Middle frontal gyrus (tissue), 1 donor: Measurements from ENCODE around the gene GMPS.
"Not testable (repeated sequence)": the region's sequence is repeated elsewhere in the genome, so short reads cannot be mapped to it uniquely, and the experiment has no call there.

Source experiments
- DNase-seq: peaks from one replicate; pipeline ENCODE4 v3.0.0-alpha.2; 2015; ENCODE audit warnings: low spot score; ENCODE audit errors: extremely low spot score

The GMPS gene

DNA sequence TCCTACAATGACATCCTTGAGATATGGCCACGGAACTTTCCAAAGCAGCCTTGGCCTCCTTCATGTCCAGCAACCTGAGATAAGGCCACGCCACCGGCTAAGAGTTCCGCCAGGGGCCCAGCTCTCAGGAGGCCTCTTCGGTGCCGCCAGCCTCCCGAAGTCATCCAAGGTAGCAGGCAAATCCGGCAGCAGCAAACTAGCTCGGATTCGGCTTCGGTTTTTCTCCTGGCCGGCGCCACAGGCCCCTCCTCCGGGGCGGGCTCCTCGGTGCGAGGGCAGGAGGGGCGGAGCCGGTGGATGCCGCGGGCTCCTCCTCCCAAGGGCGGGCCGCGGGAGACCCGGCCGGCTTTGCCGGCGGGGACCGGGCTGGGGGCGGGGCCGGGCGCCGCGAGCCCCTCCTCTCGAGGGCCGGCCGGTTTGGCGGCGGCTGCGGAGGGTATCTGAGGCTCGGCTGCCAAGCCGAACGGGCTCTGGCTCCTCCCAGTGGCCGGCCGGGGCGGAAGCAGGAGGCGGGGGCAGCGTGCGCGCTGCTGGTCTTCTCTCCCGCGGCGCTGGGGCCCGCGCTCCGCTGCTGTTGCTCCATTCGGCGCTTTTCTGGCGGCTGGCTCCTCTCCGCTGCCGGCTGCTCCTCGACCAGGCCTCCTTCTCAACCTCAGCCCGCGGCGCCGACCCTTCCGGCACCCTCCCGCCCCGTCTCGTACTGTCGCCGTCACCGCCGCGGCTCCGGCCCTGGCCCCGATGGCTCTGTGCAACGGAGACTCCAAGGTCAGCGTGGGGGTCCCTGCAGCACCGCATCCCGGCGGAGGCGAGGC lies at the start of gene GMPS:
Gene GMPS (plus strand): TSS at position 518 of the 812 bp plus-strand sequence. CDS start 221 bp downstream, at position 739.
- peak; percentile 91 for DNase-seq

DNA sequence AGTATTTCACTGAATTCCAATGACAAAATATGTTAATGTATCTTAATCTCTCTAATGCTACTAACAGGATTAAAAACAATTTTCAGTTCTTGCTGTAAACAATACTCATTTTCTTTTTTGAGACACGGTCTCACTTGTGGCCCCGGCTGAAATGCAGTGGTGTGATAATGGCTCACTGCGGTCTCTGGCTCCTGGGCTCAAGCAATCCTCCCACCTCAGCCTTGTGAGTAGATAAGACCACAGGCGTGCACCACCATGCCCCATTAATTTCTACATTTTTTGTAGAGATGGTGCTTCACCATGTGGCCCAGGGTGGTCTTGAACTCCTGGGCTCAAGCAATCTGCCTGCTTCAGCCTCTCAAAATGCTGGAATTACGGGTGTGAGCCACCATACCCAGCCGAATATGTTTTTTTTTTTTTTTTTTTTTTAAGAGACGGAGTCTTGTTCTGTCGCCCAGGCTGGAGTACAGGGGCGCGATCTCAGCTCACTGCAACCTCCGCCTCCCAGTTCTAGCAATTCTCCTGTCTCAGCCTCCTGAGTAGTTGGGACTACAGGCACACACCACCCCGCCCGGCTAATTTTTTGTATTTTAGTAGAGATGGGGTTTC lies 41.9 kb upstream of the GMPS start:
- DNase-seq, result not testable (repeated sequence)

DNA sequence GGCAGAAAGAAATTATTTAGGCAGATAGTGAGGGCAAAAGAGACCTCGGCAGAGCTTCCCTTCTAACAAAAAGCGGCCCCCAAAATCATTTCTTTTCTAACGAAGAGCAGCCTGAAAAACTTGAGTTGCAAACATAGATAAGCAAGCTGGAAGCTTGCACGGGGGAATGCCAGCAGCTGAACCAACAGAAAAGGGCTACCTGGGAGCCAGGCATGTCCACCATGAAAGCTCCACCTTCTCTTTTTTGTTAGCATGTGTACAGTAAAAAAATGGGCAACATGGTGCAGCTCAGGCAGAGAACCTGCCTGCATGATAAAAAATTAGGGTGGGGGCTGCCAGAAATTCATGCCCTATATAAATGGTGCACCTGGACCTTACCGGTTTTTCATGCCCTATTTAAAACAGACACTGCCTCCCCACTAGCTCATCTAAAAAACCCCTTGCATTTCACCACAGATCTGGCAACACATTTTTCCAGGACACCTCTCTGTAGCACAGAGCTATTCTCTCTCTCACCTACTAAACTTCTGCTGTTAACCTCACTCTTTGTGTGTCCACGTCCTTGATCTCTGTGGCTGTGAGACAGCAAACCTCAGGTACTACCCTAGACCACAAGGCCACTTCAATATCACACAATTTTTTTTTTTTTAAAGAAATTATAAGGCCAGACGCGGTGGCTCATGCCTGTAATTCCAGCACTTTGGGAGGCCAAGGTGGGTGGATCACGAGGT lies 34.9 kb upstream of the GMPS start:
- DNase-seq, result no peak

DNA sequence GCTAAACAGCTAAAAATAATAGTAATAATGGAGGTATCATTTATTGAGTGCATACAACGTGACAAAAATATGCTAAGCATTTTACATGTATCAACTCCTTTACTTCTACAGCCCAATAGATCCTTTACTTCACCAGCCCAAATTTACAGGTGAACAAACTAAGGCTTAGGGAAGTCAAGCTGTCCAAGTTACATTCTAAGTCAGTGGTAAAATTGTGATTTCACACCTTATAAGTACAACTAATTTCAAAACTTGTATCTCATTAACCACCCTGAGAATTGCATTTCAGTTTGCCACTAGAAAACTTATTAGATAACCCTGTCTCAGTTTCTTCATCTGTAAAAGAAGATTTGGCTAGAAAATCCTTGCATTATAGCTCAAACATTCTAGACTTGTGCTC lies 26.9 kb upstream of the GMPS start:
- no peak for DNase-seq

DNA sequence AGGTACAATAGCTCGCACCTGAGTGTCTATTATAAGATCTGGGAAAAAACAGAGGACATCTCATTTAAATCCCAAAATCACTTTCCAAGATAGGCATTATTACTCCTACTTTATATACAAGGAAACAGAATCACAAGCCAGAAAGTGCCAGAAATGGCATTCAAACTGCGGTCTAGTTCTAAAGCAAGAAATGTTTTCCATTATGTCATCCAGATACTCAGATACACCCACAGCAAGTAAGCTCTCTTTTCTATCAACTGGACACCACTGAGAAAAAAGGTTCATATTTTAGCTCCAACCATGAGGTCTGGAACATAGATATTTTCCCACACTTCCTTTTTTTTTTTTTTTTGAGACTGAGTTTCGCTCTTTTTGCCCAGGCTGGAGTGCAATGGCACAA lies 24.3 kb upstream of the GMPS start:
- DNase-seq, result no peak

DNA sequence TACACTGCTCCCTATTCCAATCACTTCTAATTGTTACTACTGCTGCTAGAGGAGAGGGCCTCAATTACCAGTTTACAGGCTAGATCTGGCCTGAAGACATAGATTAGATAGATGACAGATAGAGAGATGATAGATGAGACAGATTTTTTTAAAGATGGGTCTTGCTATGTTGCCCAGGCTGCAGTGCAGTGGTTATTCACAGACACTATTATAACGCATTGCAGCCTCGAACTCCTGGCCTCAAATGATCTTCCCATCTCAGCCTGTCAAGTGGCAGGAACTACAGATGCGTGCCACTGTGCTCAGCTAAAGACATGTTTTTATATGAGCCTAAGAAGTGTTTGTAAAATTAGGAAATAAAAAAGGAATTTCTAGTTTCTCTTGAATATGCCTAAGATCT lies 22.5 kb upstream of the GMPS start:
- no peak for DNase-seq

DNA sequence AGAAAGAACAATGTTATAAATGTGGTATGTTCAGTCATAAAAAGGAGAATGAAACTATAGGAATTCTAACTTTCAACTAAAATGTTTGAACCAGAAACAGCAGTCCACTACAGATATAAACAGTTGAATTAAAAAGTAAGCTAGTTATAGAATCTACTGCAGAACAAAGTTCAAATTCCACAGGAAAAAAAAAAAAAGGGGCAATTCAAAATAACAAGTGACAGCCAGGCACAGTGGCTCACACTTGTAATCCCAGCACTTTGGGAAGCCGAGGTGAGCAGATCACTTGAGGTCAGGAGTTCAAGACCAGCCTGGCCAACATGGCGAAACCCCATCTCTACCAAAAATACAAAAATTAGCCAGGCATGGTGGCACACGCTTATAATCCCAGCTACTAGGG lies 21.0 kb upstream of the GMPS start:
- not testable (repeated sequence) for DNase-seq

DNA sequence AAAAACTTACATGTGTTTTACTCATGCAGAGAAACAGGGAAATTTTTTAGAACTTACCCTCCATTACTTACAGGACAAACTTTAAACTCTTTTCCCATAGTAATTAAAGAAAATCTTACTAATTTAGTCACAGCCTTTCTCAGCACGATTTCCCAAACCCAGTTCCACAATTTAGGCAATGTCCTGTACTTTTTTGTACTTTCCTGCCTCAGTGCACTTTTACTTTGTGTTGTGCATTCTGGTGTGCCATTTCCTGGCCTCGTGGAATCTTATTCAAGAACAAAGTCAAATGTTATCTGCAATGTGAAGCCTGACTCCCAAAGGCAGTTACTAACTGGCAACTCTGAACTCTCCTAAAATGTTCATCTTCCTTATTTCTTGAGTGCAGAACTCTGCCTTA lies 18.1 kb upstream of the GMPS start:
- DNase-seq, result no peak

DNA sequence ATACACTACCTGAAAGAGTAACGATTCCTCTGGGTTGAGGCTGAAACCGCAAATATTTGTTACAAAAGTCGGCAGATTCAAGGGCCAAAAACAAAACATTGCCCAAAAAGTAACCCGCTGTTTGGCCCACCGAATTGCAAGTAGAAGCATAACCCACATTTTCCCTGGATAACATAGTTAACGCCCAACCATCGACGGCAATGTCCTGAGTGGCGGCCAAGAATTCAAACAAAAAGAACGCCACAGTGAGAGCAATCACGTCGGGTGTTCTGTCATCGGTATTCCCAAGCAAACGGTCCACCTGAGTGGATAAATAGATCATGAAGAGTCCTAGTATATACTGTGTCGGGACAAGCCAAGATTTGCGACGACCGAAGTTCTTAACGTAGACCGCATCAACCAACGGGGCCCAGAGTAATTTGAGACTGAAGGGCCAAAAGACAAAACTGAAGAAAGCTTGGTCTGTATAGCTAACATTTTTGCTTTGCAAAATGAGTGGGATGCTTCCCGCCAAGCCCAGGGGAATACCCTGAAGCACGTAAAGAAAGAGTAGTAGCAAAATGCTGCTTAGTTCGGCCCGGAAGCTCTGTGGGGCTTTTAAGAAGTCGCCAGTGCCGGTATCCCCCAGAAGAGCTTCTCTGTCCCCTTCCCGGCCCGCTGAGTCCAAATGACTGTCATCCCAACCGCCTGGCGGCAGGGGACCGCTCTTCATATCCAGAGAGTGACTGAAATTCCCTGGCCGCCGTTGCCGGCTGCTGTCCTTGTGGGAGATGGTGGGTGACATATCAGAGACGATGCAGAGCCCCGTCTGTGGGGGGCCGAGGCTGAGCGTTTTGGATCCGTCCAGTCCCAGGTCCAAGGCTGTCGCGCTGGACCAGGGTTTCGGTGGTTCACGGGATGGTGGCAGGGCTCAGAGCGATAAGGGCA lies 17.0 kb upstream of the GMPS start:
- DNase-seq, result no peak

DNA sequence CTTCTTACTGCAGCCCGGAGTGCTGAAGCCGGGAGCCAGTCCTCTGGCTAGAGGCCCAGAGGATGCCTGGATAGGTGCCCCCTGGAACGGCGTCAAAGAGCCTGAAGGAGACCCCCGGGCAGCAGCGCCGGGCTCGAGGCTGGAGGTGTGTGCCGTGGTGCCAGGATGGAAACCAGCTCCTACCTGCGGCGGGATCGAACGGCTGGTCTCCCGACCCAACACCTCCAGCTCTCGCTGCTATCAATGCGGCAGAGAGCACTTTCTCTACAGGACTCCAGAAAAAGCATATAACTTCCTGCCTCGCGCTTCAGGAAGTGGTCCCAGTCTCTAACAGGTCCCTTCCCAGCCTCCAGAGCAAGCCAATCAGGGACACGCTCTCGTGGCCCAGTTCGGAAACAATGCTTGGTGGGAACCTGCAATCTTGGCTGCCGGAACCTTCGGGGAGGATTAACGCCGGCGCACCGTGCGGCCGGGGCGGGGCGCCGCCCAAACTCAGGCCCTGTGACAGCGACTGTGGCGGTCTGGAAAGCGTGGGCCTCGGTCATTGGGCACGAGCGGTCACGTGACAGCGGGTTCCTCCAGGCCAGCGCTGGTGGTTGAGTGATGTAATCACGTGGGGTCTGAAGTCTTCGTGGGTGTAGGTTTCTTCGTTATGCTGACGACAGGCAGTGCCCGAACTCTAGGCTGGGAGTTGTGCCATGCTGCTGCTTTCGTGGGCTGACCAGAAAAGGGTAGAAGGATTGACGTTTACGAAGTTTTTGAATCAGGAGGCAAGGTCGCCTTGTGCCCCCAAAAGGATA lies 16.1 kb upstream of the GMPS start, which contains the start of gene SLC33A1:
Gene SLC33A1 (minus strand): TSS at position 287 of the 800 bp plus-strand sequence. CDS start 430 bp downstream, outside the sequence.
- DNase-seq, result peak; percentile 98

DNA sequence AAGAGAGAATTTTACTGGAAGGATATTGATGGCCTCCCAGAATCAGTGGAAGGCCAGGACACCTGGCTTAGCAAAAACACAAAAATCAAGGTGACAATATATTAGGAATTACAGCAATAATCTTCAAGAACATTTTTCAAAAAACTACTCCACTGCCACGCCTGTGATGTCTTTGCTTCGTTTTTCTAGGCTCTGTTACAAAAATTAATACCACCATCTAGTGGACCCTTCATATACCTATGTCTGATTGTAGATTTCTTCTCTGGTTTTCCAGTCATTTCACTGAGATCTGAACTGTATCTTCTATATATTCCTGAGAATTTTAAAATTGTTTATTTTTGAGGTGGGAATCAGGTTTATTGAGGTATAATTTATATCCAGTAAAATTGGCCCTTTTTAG lies 10.6 kb upstream of the GMPS start:
- DNase-seq, result no peak

DNA sequence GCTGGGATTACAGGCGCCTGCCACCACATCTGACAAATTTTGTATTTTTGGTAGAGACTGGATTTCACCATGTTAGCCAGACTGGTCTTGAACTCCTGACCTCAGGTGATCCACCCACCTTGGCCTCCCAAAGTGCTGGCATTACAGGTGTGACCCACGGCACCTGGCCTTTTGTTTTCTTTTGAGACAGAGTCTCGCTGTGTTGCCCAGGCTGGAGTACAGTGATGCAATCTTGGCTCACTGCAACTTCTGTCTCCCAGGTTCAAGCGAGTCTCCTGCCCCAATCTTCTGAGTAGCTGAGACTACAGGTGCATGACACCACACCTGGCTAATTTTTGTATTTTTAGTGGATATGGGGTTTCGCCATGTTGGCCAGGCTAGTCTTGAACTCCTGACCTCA lies 10.0 kb upstream of the GMPS start:
- DNase-seq, result not testable (repeated sequence)

DNA sequence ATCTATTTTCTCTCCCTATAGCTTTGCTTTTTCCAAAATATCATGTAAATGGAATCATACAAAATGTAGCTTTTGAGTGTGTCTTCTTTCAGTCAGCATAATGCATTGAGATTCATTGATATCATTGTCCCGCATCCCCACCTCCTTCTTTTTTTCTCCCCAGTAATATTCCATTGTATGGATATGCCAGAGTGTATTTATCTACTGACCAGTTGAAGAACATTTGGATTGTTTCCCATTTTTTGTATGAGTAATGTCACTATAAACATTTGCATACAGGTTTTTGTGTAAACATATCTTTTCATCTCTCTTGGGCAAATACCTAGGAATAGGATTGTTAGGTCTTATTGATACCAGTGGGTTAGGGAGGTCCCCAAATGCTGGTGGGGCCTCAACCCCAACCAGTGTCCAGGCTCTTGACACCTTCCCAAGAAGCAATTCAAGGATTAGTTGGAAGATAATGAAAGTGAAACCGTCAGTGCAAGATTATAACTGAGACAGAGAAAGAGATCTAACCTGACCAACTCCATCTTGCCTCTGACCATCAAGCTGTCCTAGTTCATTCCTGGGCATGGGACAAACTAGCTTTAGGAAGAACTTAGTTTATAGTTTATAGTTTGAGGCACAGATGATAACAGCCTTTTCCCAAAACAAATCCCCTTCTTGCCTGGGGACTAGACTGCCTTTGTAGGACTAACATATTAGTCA lies 8.8 kb upstream of the GMPS start:
- DNase-seq, result no peak

DNA sequence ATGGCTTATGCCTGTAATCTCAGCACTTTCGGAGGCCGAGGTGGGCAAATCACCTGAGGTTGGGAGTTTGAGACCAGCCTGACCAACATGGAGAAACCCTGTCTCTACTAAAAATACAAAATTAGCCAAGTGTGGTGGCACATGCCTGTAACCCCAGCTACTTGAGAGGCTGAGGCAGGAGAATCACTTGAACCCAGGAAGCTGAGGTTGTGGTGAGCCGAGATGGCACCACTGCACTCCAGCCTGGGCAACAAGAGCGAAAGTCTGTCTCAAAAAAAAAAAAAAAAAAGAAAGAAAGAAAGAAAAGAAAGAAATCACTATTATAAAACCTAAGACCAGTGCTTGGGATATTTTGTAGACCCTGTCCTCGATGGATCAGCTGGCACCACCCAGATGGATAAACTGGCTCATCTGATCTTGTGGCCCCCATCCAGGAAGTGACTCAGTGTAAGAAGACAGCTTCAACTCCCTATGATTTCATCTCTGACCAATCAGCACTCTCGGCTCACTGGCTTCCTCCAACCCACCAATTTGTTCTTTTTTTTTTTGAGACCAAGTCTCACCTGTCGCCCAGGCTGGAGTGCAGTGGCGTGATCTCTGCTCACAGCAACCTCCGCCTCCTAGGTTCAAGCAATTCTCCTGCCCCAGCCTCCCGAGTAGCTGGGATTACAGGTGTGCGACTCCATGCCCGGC lies 8.0 kb upstream of the GMPS start:
- DNase-seq, result not testable (repeated sequence)

DNA sequence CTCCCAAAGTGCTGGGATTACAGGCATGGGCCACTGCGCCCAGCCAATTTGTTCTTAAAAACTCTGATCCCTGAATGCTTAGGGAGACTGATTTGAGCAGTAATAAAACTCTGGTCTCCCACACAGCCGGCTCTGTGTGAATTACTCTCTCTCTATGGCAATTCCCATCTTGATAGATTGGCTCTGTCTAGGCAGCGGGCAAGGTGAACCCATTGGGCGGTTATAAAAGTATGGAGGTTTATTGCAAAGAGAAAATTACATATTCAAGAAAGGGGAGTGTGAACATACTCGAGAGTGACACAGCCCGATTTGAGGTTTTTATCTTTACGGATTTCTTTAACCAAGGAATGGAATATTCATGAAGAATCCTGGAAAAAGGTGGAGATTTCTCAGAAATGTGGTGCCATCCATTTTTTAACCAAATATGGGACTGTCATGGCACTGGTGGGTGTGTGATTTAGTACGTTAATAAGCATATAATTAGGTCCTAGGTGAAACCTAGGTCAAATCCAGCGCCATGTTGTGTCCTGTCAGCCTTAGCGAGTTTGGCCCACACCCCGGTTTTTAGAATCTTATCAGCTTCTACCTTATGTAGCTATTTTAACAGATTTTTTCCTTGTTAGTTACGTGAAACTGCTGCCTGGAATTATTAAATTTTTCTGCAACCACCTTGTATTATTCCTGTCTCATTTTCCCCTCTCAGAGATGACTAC lies 7.2 kb upstream of the GMPS start:
- DNase-seq, result no peak

DNA sequence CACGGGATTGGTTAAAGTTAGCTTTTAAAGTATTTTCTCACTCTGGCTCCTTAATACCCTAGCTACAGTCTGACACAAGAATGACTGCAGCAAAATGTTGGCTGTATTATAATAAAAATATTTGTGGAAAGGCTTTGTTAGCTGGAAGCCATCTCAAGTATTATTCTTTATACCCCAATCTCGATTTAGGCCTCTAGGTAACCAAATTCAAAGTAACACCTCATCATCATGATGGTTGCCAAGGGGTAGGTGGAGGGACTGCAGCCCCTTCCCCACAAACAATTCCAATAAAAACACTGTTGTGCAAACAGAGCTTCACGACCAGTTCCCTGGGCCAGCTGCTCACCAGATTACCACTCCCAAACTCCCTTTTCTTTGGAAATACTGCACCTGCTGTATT lies 759 bp upstream of the GMPS start:
- DNase-seq, result no peak

DNA sequence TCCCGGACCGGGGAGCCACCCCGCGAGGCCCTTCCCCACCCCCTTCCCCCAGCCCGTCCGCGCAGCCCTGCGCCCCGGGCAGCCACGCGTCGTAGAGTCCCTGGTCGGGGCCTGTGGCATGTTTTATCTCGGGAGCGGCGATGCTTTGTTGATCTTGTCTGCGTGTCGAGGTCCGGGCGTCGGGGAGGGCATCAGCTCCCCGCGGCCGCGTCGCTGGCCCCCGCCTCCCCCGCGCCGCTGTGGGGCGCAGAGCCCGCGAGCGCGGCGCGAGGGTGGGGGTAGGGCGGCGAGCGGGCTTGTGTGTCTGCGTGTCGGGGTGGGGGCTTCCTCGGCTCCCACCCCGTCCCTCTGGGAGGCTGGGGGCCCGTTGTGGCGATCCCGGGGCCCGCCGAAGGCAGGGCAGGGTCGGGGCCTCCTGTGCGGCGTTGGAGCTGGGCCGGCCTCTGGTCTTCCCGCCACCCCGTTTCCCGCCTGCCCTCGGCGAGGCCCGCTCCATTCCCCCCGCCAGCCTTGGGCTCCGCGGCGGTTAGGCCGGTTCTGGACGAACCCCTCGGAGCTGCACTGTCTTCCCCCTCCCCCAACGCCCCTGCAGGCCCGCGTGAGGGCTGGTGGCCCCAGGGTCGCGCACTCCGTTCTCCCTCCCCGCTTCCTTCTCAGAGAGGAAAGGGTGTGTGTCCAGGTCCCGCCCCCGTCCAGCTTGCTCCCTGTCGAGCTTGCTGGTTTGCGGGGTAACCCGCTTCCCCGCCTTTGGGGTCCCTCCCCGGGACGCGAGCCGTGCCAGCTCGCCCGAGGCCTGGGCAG lies 695 bp downstream of the GMPS start:
- DNase-seq, result no peak

DNA sequence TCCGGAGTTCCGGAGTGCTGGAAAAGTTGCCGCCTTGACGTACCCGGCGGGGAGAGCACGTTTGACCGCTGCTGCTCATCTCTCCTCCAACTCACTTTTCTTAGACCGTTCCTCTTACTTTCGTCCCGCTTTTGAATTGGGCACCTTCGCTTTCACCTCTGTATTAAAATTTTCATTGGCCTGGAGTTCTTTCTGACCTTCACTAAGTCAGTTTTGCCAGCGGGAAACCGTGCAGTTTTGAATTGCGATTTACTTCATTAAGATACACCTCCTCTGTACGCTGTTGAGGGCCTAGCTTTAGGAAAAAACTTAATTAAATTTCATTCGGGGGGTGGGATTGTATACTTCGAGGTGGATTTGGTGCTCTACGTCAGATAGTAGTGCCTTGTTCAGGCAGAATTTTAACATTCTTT lies 1.3 kb downstream of the GMPS start:
- DNase-seq, result no peak
